ENCODE results near the gene ARID1B. TPM values are rescaled to one million over a fixed set of nuclear protein-coding genes. Genes with fewer than 3 reads are reported as not detected.

Gene ARID1B
- total and polyA plus RNA-seq, 2 of the 4 experiments (the other 2 are of a cell fraction) = 14.5 to 20.1 TPM

DNA sequence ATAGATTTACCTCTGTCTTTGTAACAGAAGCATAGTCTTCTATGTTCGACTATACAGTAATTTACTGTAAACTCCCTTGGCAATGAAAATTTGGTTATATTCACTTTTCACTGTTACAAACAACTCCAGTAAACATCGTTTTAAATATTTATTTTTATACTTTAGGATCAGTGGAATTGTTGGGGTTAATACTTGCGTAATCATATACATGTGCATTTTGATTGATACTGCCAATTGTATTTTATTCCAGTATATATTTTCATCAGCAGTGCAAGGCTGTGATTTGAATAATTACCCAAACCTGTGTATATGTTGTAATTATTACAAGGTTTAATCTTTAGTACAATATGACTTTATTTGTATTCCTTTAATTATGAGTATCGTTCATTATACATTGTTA, 255.7 kb downstream of the ARID1B start:
- peak overlapping the region; percentile 97 for H3K4me3 ChIP-seq (ENCODE audit: insufficient read depth, low read depth, low read length)
- no peak overlapping the region for H2AK5ac ChIP-seq (ENCODE audit: low read depth, low read length)
- H3K4me2 ChIP-seq (ENCODE audit: low read depth, low read length) = peak overlapping the region; percentile 100
- H4K8ac ChIP-seq (ENCODE audit: low read depth in 2 of 2, low read length in 2 of 2) = no peak overlapping the region; a peak in 1 of 4 replicates
- no peaks in the 10 kb centered on the region for H4K20me1 ChIP-seq (ENCODE audit: insufficient read depth, low read length)
- H2BK5ac ChIP-seq (ENCODE audit: low read depth, low read length, poor library complexity, severe bottlenecking) = peak overlapping the region; percentile 73
- TF ChIP-seq RAD21 (IDR thresholded peaks at IDR 0.05; ENCODE audit: low read length) (no peak), MAFK (IDR thresholded peaks at IDR 0.05; ENCODE audit: low read depth, low read length) (no peak), FOS (IDR thresholded peaks at IDR 0.05; ENCODE audit: low read depth, low read length) (no peak), CEBPB (IDR thresholded peaks at IDR 0.05; ENCODE audit: low read depth, low read length) (peak; percentile 84), NFE2L2 (IDR thresholded peaks at IDR 0.05; ENCODE audit: low read depth, low read length) (no peak)
- CTCF ChIA-PET = interaction anchor here (0.9 kb wide), 1 partner anchor 152 kb away, joined by 4 read pairs; no protein-coding TSS in a partner anchor
- DNase-seq (no peak), ATAC-seq (ENCODE audit: low read depth) (no peak)
- no peaks in the 10 kb centered on the region; the same call in 1 of the 2 replicates for H3K9me3 ChIP-seq (ENCODE audit: control insufficient read depth, insufficient read depth, low read length)
- no peak overlapping the region for H3K56ac ChIP-seq (ENCODE audit: extremely low read depth, insufficient read depth, low read length)
- no TSS peak for BruUV-seq (replicated peaks)
- in situ Hi-C loops (cut with MboI; ENCODE audit: low sequenced_read_pairs) (loop anchor here (25.0 kb wide), 1 partner anchor 1696 kb away; no protein-coding TSS in a partner anchor), intact Hi-C loops (cut with micrococcal nuclease) (no loop called here), dilution Hi-C loops (cut with HindIII; ENCODE audit: low sequenced_read_pairs, unreplicated experiment) (no loop called here)
- no peak overlapping the region for H3K14ac ChIP-seq (replicated peaks; ENCODE audit: low read depth, low read length)
- H3K18ac ChIP-seq (ENCODE audit: low read depth, low read length) = no peak overlapping the region
- H3K4ac ChIP-seq (ENCODE audit: low read depth, low read length) = no peak overlapping the region
- H2AFZ ChIP-seq (replicated peaks; ENCODE audit: low read length, poor library complexity) = no peak overlapping the region
- H2BK120ac ChIP-seq (ENCODE audit: low read depth, low read length) = no peak overlapping the region
- H3K27me3 ChIP-seq (ENCODE audit: control insufficient read depth, insufficient read depth, low read length) = no peaks in the 10 kb centered on the region
- H4K91ac ChIP-seq (ENCODE audit: insufficient read depth, low read depth, low read length) = no peak overlapping the region
- H3K36me3 ChIP-seq (ENCODE audit: control insufficient read depth, insufficient read depth, low read length) = no peaks in the 10 kb centered on the region
- H2BK20ac ChIP-seq (ENCODE audit: low read depth, low read length) = no peak overlapping the region
- peaks cover 6% of the 10 kb centered on the region for H3K4me1 ChIP-seq (ENCODE audit: control insufficient read depth, insufficient read depth, low read length)
- no peak overlapping the region for H3K23ac ChIP-seq (ENCODE audit: low read depth, low read length)
- H3K27ac ChIP-seq (ENCODE audit: insufficient read depth, low read length) = no peak overlapping the region
- no peak overlapping the region for H3K9ac ChIP-seq (ENCODE audit: low read depth, low read length)
- WGBS, 2 experiments (ENCODE audit: extremely low coverage in 2 of 2, insufficient read length in 1 of 2) = no CpG with 5 or more reads among the region's 4 CpGs
- peaks cover 4% of the 10 kb centered on the region; the same call in 1 of the 2 replicates for H3K9me1 ChIP-seq (ENCODE audit: insufficient read depth, low read length)
- POLR2A ChIA-PET (ENCODE audit: unreplicated experiment) = no interaction called here
- peaks cover 32 to 52% of the 10 kb centered on the region in 2 experiments for H3K79me1 ChIP-seq (ENCODE audit: low read depth in 1 of 2, low read length in 2 of 2)
- no peak overlapping the region for H4K5ac ChIP-seq (ENCODE audit: low read depth, low read length)
- H2AK9ac ChIP-seq (replicated peaks; ENCODE audit: low read depth, low read length, poor library complexity) = no peak overlapping the region
- H2BK15ac ChIP-seq (ENCODE audit: low read depth, low read length) = no peak overlapping the region

All from IMR-90 (cell line).